ENCODE data around the gene SPRTN. TPM values are rescaled to one million over a fixed set of nuclear protein-coding genes. Genes with fewer than 3 reads are reported as not detected.

SPRTN gene
- total RNA-seq = 10.4 and 14.6 TPM in 2 replicates

GRCh38 chr1:231338270-231339128 is at the start of gene SPRTN:
SPRTN (plus strand) TSS chr1:231338293; CDS start chr1:231338384, 91 bp downstream.

GRCh38 chr1:231337472-231338269 is 422 bp upstream of the SPRTN start, which contains the start of gene EXOC8:
EXOC8 (minus strand) TSS chr1:231337852; CDS start chr1:231337745, 107 bp downstream.

Other genes with a start within 250 kb of the SPRTN start
- under 0.01 TPM in 1 of 2 replicates, not detected in the other for gene TRIM67, start 176.2 kb upstream of the SPRTN start, total RNA-seq
- gene GNPAT, start 97.1 kb upstream of the SPRTN start, total RNA-seq = 42.7 and 51.0 TPM in 2 replicates
- gene EXOC8, start 441 bp upstream of the SPRTN start, total RNA-seq = 13.4 and 16.9 TPM in 2 replicates
- gene EGLN1, start 84.0 kb downstream of the SPRTN start, total RNA-seq = 45.2 and 89.3 TPM in 2 replicates
- gene TSNAX, start 190.4 kb downstream of the SPRTN start, total RNA-seq = 39.3 and 40.1 TPM in 2 replicates

Data from smooth muscle cell of bladder (primary cell).